CD8-positive, alpha-beta memory T cell (primary cell): ENCODE measurements around the gene RPL39. TPM values are rescaled to one million over a fixed set of nuclear protein-coding genes. Genes with fewer than 3 reads are reported as not detected.
A peak's percentile ranks its signal among the peaks of the same experiment; 100 is the strongest.

Source experiments
- CTCF ChIA-PET: fragments of 350-600 bp; sonication (Branson Sonifier 250); formaldehyde crosslinking; loops from one replicate; lab custom pipeline; 2021; ENCODE audit warnings: antibody characterized with exemption; lab: Charles Lee
- POLR2A ChIA-PET: fragments of 350-600 bp; sonication (Branson Sonifier 250); formaldehyde crosslinking; loops from one replicate; lab custom pipeline; 2021; ENCODE audit warnings: antibody characterized with exemption; lab: Charles Lee
- DNase-seq, 5 donors: peaks; one replicate each; pipeline versions ENCODE4 v3.0.0 to v3.0.0-alpha.2; 2020 to 2022; ENCODE audit warnings: mixed read lengths in 1 of 5
- H3K27ac ChIP-seq: one replicate; pipeline ENCODE4 v1.7.0; 2013; ENCODE audit warnings: low read depth, mild to moderate bottlenecking, low read length, moderate library complexity
- H3K27me3 ChIP-seq: 2 replicates; pipeline ENCODE4 v1.7.0; 2013; ENCODE audit warnings: low read length, mild to moderate bottlenecking; ENCODE audit not compliant: insufficient read depth, poor library complexity, severe bottlenecking
- H3K36me3 ChIP-seq: 2 replicates; pipeline ENCODE4 v1.7.0; 2013; ENCODE audit warnings: mild to moderate bottlenecking, low read length, moderate library complexity; ENCODE audit not compliant: insufficient read depth
- H3K4me1 ChIP-seq: 2 replicates; pipeline ENCODE4 v1.7.0; 2013; ENCODE audit warnings: mild to moderate bottlenecking, low read length, moderate library complexity; ENCODE audit not compliant: insufficient read depth
- H3K4me3 ChIP-seq: 2 replicates; pipeline ENCODE4 v1.7.0; 2013; ENCODE audit warnings: mild to moderate bottlenecking, low read length
- H3K9me3 ChIP-seq: 2 replicates; pipeline ENCODE4 v1.7.0; 2013; ENCODE audit warnings: mild to moderate bottlenecking, low read length
- H3K27ac Mint-ChIP-seq, 8 donors: one replicate each; pipeline ENCODE4 v1.8.0; 2020 to 2021; ENCODE audit warnings: mixed read lengths in 8 of 8, mild to moderate bottlenecking in 6 of 8, inconsistent platforms in 3 of 8, moderate library complexity in 3 of 8
- H3K27me3 Mint-ChIP-seq, 2 donors: one replicate each; pipeline ENCODE4 v1.8.0; 2020 to 2021; ENCODE audit warnings: mixed read lengths in 2 of 2, mild to moderate bottlenecking in 1 of 2, moderate library complexity in 1 of 2
- H3K36me3 Mint-ChIP-seq, 3 donors: one replicate each; pipeline ENCODE4 v1.8.0; 2020 to 2021; ENCODE audit warnings: mixed read lengths in 3 of 3, inconsistent platforms in 1 of 3, mild to moderate bottlenecking in 1 of 3
- H3K4me1 Mint-ChIP-seq, 3 donors: one replicate each; pipeline ENCODE4 v1.8.0; 2020 to 2021; ENCODE audit warnings: mixed read lengths in 3 of 3, inconsistent platforms in 1 of 3, mild to moderate bottlenecking in 1 of 3
- H3K4me3 Mint-ChIP-seq, 7 donors: one replicate each; pipeline ENCODE4 v1.8.0; 2020 to 2021; ENCODE audit warnings: mixed read lengths in 7 of 7, mild to moderate bottlenecking in 6 of 7, moderate library complexity in 4 of 7, inconsistent platforms in 2 of 7
- H3K9me3 Mint-ChIP-seq, 5 donors: one replicate each; pipeline ENCODE4 v1.8.0; 2020 to 2022; ENCODE audit warnings: mixed read lengths in 5 of 5, mild to moderate bottlenecking in 3 of 5, moderate library complexity in 2 of 5, inconsistent platforms in 1 of 5
- polyA plus RNA-seq: library from polyadenylated mRNA; unstranded; fragments of 300-500 nt; fragmentation: Illumina TruSeq; gene quantifications from one replicate; pipeline ENCODE4 v1.2.3, GENCODE V29; 2021
- total RNA-seq, 2 experiments: library from RNA; stranded (reverse); gene quantifications; one replicate each; pipeline ENCODE4 v1.2.3, GENCODE V29; 2021

Gene RPL39
- total and polyA plus RNA-seq, 3 experiments from 2014 or later = 2,337 to 3,498 (median 2,451) TPM

GRCh38 chrX:119760026-119760877 is 31.2 kb downstream of the RPL39 start:
- Histone ChIP-seq H3K36me3 (no peaks in the 10 kb centered on the region), H3K4me3 (no peak overlapping the region), H3K9me3 (no peaks in the 10 kb centered on the region), H3K4me1 (peaks cover 28% of the 10 kb centered on the region), H3K27me3 (no peaks in the 10 kb centered on the region), H3K27ac (no peak overlapping the region)
- H3K27ac Mint-ChIP-seq = peak overlapping the region in 4 of 8 donors; percentile 11 to 68 (median 40)
- peaks cover 0 to 2% (median 0%) of the 10 kb centered on the region in 3 donors for H3K36me3 Mint-ChIP-seq
- H3K4me3 Mint-ChIP-seq = peak overlapping the region in 6 of 7 donors; percentile 26 to 87 (median 52)
- no peaks in the 10 kb centered on the region for H3K9me3 Mint-ChIP-seq
- ChIA-PET CTCF (interaction anchor here (1.0 to 1.4 kb wide), 3 partner anchors 15 to 61 kb away, joined by 3 to 6 read pairs (median 4); no protein-coding TSS in a partner anchor), POLR2A (interaction anchor here (0.9 kb wide), 1 partner anchor 29 kb away, joined by 3 read pairs; no protein-coding TSS in a partner anchor)
- H3K4me1 Mint-ChIP-seq = peaks cover 26 to 52% (median 30%) of the 10 kb centered on the region in 3 donors
- no peak for DNase-seq
- peaks cover 0 to 2% of the 10 kb centered on the region in 2 donors for H3K27me3 Mint-ChIP-seq

DNA sequence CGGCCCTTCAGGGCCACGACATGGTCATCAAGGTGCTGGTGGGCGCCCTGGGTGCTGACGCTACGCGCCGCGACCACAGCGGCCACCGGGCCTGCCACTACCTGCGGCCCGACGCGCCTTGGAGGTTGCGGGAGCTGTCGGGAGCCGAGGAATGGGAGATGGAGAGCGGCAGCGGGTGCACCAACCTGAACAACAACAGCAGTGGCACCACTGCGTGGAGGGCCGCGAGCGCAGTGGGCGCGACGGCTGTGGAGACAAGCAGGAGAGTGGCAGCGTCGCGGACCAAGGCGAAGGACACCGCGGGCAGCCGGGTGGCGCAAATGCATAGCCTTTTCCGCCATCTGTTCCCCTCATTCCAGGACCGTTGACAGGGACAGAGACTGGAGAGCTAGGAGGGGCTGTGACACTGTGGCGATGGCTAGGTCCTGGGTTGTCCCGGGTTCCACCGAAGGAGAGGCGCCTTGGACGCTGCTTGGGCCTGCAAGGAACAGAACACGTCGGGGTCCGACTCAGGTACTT is 32.1 kb downstream of the RPL39 start:
- no peaks in the 10 kb centered on the region for H3K9me3 Mint-ChIP-seq
- ChIA-PET POLR2A (interaction anchor here (0.5 to 0.9 kb wide), 4 partner anchors 30 to 260 kb away, joined by 3 to 5 read pairs (median 3); partner anchors contain the start of gene RPL39), CTCF (interaction anchor here (0.9 to 2.3 kb wide), 11 partner anchors 9 to 290 kb away, joined by 3 to 10 read pairs (median 4); partner anchors contain the start of gene RPL39)
- peak overlapping the region in 6 of 7 donors; percentile 26 to 87 (median 54) for H3K4me3 Mint-ChIP-seq
- Histone ChIP-seq H3K27me3 (no peaks in the 10 kb centered on the region), H3K27ac (no peak overlapping the region), H3K36me3 (no peaks in the 10 kb centered on the region), H3K4me1 (peaks cover 37% of the 10 kb centered on the region), H3K9me3 (no peaks in the 10 kb centered on the region), H3K4me3 (no peak overlapping the region)
- peak overlapping the region in 1 of 8 donors; percentile 23 for H3K27ac Mint-ChIP-seq
- peaks cover 0 to 2% (median 0%) of the 10 kb centered on the region in 3 donors for H3K36me3 Mint-ChIP-seq
- peaks cover 0 to 2% of the 10 kb centered on the region in 2 donors for H3K27me3 Mint-ChIP-seq
- DNase-seq = no peak
- peaks cover 36 to 61% (median 36%) of the 10 kb centered on the region in 3 donors for H3K4me1 Mint-ChIP-seq

GRCh38 chrX:119758731-119759247 is 32.6 kb downstream of the RPL39 start:
- ChIA-PET CTCF (interaction anchor here (0.9 to 2.3 kb wide), 12 partner anchors 9 to 289 kb away, joined by 3 to 10 read pairs (median 4); partner anchors contain the start of gene RPL39), POLR2A (interaction anchor here (0.5 to 3.3 kb wide), 8 partner anchors 33 to 260 kb away, joined by 3 to 19 read pairs (median 5); partner anchors contain the start of genes NKRF, RPL39 and SEPTIN6)
- Histone ChIP-seq H3K27me3 (no peaks in the 10 kb centered on the region), H3K4me3 (peak overlapping the region; percentile 47), H3K4me1 (peaks cover 42% of the 10 kb centered on the region), H3K27ac (no peak overlapping the region), H3K36me3 (no peaks in the 10 kb centered on the region), H3K9me3 (no peaks in the 10 kb centered on the region)
- peaks cover 0 to 2% (median 0%) of the 10 kb centered on the region in 3 donors for H3K36me3 Mint-ChIP-seq
- H3K27ac Mint-ChIP-seq = no peak overlapping the region
- no peaks in the 10 kb centered on the region for H3K9me3 Mint-ChIP-seq
- peaks cover 0 to 2% of the 10 kb centered on the region in 2 donors for H3K27me3 Mint-ChIP-seq
- peak; percentile 22 to 62 (median 32) for DNase-seq
- peaks cover 41 to 66% (median 41%) of the 10 kb centered on the region in 3 donors for H3K4me1 Mint-ChIP-seq
- peak overlapping the region; percentile 7 to 75 (median 51) for H3K4me3 Mint-ChIP-seq

DNA sequence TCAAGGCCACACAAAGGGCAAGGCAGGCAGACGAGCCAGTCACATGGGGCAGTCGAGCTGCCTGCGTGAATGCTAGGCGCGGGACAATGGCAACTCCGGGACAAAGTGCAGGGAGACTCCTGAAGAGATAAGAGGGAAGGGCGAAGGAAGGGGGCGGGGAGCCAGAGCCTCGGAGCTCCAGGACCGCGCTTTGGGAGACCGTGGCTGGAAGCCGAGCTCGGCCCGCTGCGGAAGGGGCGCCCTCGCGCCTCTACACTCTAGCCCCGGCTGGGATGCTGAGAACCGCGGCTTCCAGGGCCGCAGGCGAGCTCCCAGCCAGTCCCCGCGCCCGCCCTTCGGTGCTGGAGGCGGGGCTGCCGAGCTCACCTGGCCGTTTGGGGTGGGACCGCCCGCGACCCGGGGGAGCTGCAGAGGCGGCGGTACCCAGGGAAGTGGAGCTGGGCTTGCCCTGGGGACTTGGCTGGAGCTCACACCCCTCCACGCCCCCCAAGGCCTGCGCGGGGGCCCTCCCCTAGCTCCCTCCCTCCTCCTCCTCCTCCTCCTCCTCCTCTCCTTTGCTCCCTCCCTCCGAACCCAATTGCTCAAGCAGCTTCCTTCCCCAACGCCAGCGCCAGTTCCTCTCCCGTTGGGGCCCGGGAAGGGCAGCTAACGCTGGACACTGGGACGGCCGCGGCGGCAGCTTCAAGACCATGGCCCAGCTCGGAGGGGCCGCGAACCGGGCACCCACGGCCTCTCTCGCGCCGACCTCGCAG is 33.3 kb downstream of the RPL39 start, which contains the start of gene SOWAHD:
Gene SOWAHD, plus strand, starts transcription at position 610 of the 752 bp plus-strand sequence. Its CDS starts 80 bp downstream, at position 690.
- peaks cover 0 to 2% of the 10 kb centered on the region in 2 donors for H3K27me3 Mint-ChIP-seq
- peaks cover 43 to 64% (median 44%) of the 10 kb centered on the region in 3 donors for H3K4me1 Mint-ChIP-seq
- peak within 1 kb of the TSS; percentile 47 for H3K4me3 ChIP-seq
- peaks cover 43% of the 10 kb centered on the region for H3K4me1 ChIP-seq
- no peaks in the 10 kb centered on the region for H3K36me3 ChIP-seq
- H3K36me3 Mint-ChIP-seq = peaks cover 0 to 2% (median 0%) of the 10 kb centered on the region in 3 donors
- DNase-seq = peak; percentile 21 to 57 (median 31)
- H3K9me3 ChIP-seq = no peaks in the 10 kb centered on the region
- peak within 1 kb of the TSS; percentile 69 to 85 (median 75) for H3K4me3 Mint-ChIP-seq
- no peaks in the 10 kb centered on the region for H3K9me3 Mint-ChIP-seq
- CTCF ChIA-PET = interaction anchor here (0.7 to 2.3 kb wide), 14 partner anchors 8 to 289 kb away, joined by 3 to 10 read pairs (median 4); partner anchors contain the start of gene RPL39
- H3K27me3 ChIP-seq = no peaks in the 10 kb centered on the region
- peak within 1 kb of the TSS; percentile 90 to 98 (median 94) for H3K27ac Mint-ChIP-seq
- no peak within 1 kb of the TSS for H3K27ac ChIP-seq
- POLR2A ChIA-PET = interaction anchor here (0.5 to 3.3 kb wide), 7 partner anchors 32 to 152 kb away, joined by 3 to 19 read pairs (median 5); partner anchors contain the start of genes NKRF, RPL39 and SEPTIN6

- ChIA-PET POLR2A (interaction anchor here (0.5 to 3.3 kb wide), 6 partner anchors 32 to 152 kb away, joined by 3 to 19 read pairs (median 6); partner anchors contain the start of genes NKRF, RPL39 and SEPTIN6), CTCF (interaction anchor here (0.7 to 2.3 kb wide), 9 partner anchors 7 to 122 kb away, joined by 3 to 10 read pairs (median 4); partner anchors contain the start of gene RPL39)
- H3K4me3 ChIP-seq = no peak overlapping the region
- no peaks in the 10 kb centered on the region for H3K36me3 ChIP-seq
- H3K9me3 Mint-ChIP-seq = no peaks in the 10 kb centered on the region
- H3K4me3 Mint-ChIP-seq = peak overlapping the region; percentile 57 to 85 (median 75)
- H3K27ac ChIP-seq = no peak overlapping the region
- H3K27me3 Mint-ChIP-seq = peaks cover 0 to 2% of the 10 kb centered on the region in 2 donors
- no peaks in the 10 kb centered on the region for H3K9me3 ChIP-seq
- DNase-seq = no peak
- peak overlapping the region; percentile 90 to 98 (median 94) for H3K27ac Mint-ChIP-seq
- H3K36me3 Mint-ChIP-seq = peaks cover 0 to 2% (median 0%) of the 10 kb centered on the region in 3 donors
- peaks cover 39 to 58% (median 44%) of the 10 kb centered on the region in 3 donors for H3K4me1 Mint-ChIP-seq
- peaks cover 43% of the 10 kb centered on the region for H3K4me1 ChIP-seq
- H3K27me3 ChIP-seq = no peaks in the 10 kb centered on the region
Measured at GRCh38 chrX:119757646-119757978, 33.8 kb downstream of the RPL39 start.

- H3K4me1 ChIP-seq = peaks cover 43% of the 10 kb centered on the region
- Mint-ChIP-seq H3K9me3 (no peaks in the 10 kb centered on the region), H3K36me3 (peaks cover 0 to 2% (median 0%) of the 10 kb centered on the region in 3 donors), H3K27me3 (peaks cover 0 to 2% of the 10 kb centered on the region in 2 donors), H3K4me1 (peaks cover 39 to 56% (median 44%) of the 10 kb centered on the region in 3 donors), H3K27ac (peak overlapping the region; percentile 90 to 98 (median 94)), H3K4me3 (peak overlapping the region; percentile 57 to 85 (median 75))
- no peaks in the 10 kb centered on the region for H3K9me3 ChIP-seq
- H3K36me3 ChIP-seq = no peaks in the 10 kb centered on the region
- H3K27me3 ChIP-seq = no peaks in the 10 kb centered on the region
- peak overlapping the region; percentile 9 for H3K4me3 ChIP-seq
- peak overlapping the region; percentile 44 for H3K27ac ChIP-seq
- ChIA-PET POLR2A (interaction anchor here (1.6 to 3.3 kb wide), 3 partner anchors 34 to 151 kb away, joined by 6 to 19 read pairs (median 7); partner anchors contain the start of genes NKRF and RPL39), CTCF (interaction anchor here (0.9 to 2.3 kb wide), 10 partner anchors 12 to 241 kb away, joined by 3 to 10 read pairs (median 4); partner anchors contain the start of gene RPL39)
- DNase-seq = peak in 1 of 5 donors; percentile 14
Measured at GRCh38 chrX:119756926-119757635, 34.3 kb downstream of the RPL39 start.
